K562 (cell line): ENCODE data around the gene GARNL3. TPM values are rescaled to one million over a fixed set of nuclear protein-coding genes. Genes with fewer than 3 reads are reported as not detected.
A peak's percentile ranks its signal among the peaks of the same experiment; 100 is the strongest.

Source experiments
- ATAC-seq: fragments of 200-7000 bp; cut with Tn5 transposase; 3 replicates; pipeline ENCODE4 v1.9.1; 2020; ENCODE audit warnings: moderate library complexity
- BruUV-seq: library from RNA; stranded (reverse); fragments of 400-500 nt; replicated peaks from 2 replicates; lab custom pipeline; 2021; lab: Mats Ljungman, UMichigan
- CTCF ChIA-PET: fragments of 300-600 bp; formaldehyde crosslinking; extraction: SDS; loops from one replicate; lab custom pipeline; 2021; ENCODE audit warnings: low intra/inter-chr PET ratio; lab: Yijun Ruan, JAX
- POLR2A ChIA-PET: fragments of 300-600, 350-650 bp; sonication (Branson Sonifier 250); formaldehyde crosslinking; extraction: SDS; loops from one replicate; lab custom pipeline; 2021; ENCODE audit warnings: antibody characterized with exemption, inconsistent platforms; lab: Yijun Ruan, JAX
- DNase-seq, 4 experiments: peaks; one replicate each; pipeline versions ENCODE4 v3.0.0 to v3.0.0-alpha.2; 2011 to 2018; ENCODE audit warnings: low spot score in 3 of 4, mixed read lengths in 3 of 4; ENCODE audit errors: extremely low read depth in 1 of 4
- FAIRE-seq: peaks from 2 replicates; lab custom pipeline; 2011; peaks lifted over from hg19 to GRCh38; lab: Jason Lieb, UNC
- H2AFZ ChIP-seq: 2 replicates; pipeline ENCODE4 v1.6.0; 2011; ENCODE audit warnings: low read depth, low read length, control low read depth, inconsistent platforms
- H3K27ac ChIP-seq: fragments of 200-600 bp; 3 replicates; pipeline ENCODE4 v1.8.0; 2011; ENCODE audit warnings: low read depth, mild to moderate bottlenecking, control low read depth, inconsistent platforms, low read length, moderate library complexity, mixed read lengths; ENCODE audit errors: extremely low read depth
- H3K27me3 ChIP-seq, 2 experiments: fragments of 300-600 bp in 1 of 2; 2 replicates in 1 of 2; 3 replicates in 1 of 2; pipeline versions ENCODE4 v1.6.0 to v1.8.0; 2011; ENCODE audit warnings: inconsistent platforms in 2 of 2, low read length in 2 of 2, mild to moderate bottlenecking in 1 of 2, mixed read lengths in 1 of 2, moderate library complexity in 1 of 2; ENCODE audit not compliant: control insufficient read depth in 2 of 2, insufficient read depth in 2 of 2
- H3K36me3 ChIP-seq: fragments of 300-600 bp; 3 replicates; pipeline ENCODE4 v1.8.0; 2011; ENCODE audit warnings: mild to moderate bottlenecking, low read length, inconsistent platforms; ENCODE audit not compliant: control insufficient read depth, insufficient read depth
- H3K4me1 ChIP-seq, 2 experiments: fragments of 200-600 bp in 1 of 2; replicated peaks in 1 of 2; 2 replicates in 1 of 2; 3 replicates in 1 of 2; pipeline versions ENCODE4 v1.5.1 to v1.8.0; 2011; ENCODE audit warnings: inconsistent platforms in 2 of 2, low read length in 2 of 2, mild to moderate bottlenecking in 1 of 2, mixed read lengths in 1 of 2, moderate library complexity in 1 of 2; ENCODE audit not compliant: control insufficient read depth in 2 of 2, insufficient read depth in 2 of 2
- H3K4me2 ChIP-seq: 2 replicates; pipeline ENCODE4 v1.6.1; 2011; ENCODE audit warnings: low read length, control low read depth, inconsistent platforms, mixed read lengths; ENCODE audit not compliant: insufficient read depth
- H3K4me3 ChIP-seq: fragments of 200-600 bp; sonication (generic), shearing (Covaris generic); 2 replicates; pipeline ENCODE4 v1.5.1; 2016; ENCODE audit warnings: control low read depth, inconsistent platforms
- H3K79me2 ChIP-seq: fragments of 200-600 bp; 3 replicates; pipeline ENCODE4 v1.8.0; 2011; ENCODE audit warnings: low read length, inconsistent platforms; ENCODE audit not compliant: control insufficient read depth, insufficient read depth
- H3K9ac ChIP-seq, 2 experiments: 2 replicates each; pipeline versions ENCODE4 v1.6.0 to v1.6.1; 2011; ENCODE audit warnings: low read depth in 2 of 2, low read length in 2 of 2, control low read depth in 1 of 2, inconsistent platforms in 1 of 2, mild to moderate bottlenecking in 1 of 2, mixed read lengths in 1 of 2; ENCODE audit not compliant: insufficient read depth in 1 of 2
- H3K9me1 ChIP-seq: one replicate; pipeline ENCODE4 v1.6.0; 2011; ENCODE audit warnings: inconsistent platforms, mild to moderate bottlenecking, low read length, moderate library complexity; ENCODE audit not compliant: control insufficient read depth, insufficient read depth
- H3K9me3 ChIP-seq: replicated peaks from 2 replicates; pipeline ENCODE4 v1.5.1; 2011; ENCODE audit warnings: low read depth, low read length, inconsistent platforms; ENCODE audit not compliant: control insufficient read depth, insufficient read depth
- H4K20me1 ChIP-seq: replicated peaks from 2 replicates; pipeline ENCODE4 v1.6.1; 2011; ENCODE audit warnings: low read length, inconsistent platforms, mixed read lengths; ENCODE audit not compliant: control insufficient read depth, insufficient read depth
- CEBPG ChIP-seq, 3 experiments: fragments of 200-800 bp in 1 of 3; sonication (Bioruptor generic) in 1 of 3; sonication (generic) in 1 of 3; formaldehyde crosslinking in 1 of 3; IDR thresholded peaks in 2 of 3; conservative IDR thresholded peaks in 1 of 3; 2 replicates each; pipeline versions ENCODE4 v1.6.1 to v1.8.0; 2016 to 2022; ENCODE audit warnings: missing compliant biosample characterization in 2 of 3, missing genetic modification characterization in 2 of 3, mild to moderate bottlenecking in 1 of 3, missing genetic modification reagents in 1 of 3
- CREB1 ChIP-seq, 2 experiments: sonication (generic) in 1 of 2; formaldehyde crosslinking in 1 of 2; IDR thresholded peaks; 2 replicates each; pipeline versions ENCODE4 v1.6.1 to v1.8.0; 2012 to 2022; ENCODE audit warnings: inconsistent platforms in 1 of 2, mild to moderate bottlenecking in 1 of 2, missing genetic modification reagents in 1 of 2, moderate library complexity in 1 of 2
- FOSL1 ChIP-seq: fragments of 200-800 bp; sonication (Bioruptor generic); conservative IDR thresholded peaks from 2 replicates; pipeline ENCODE4 v1.6.1; 2016; ENCODE audit warnings: missing genetic modification characterization, missing compliant biosample characterization
- GABPB1 ChIP-seq: sonication (generic); formaldehyde crosslinking; IDR thresholded peaks from 2 replicates; pipeline ENCODE4 v1.8.0; 2022; ENCODE audit warnings: mild to moderate bottlenecking, missing genetic modification reagents
- HDAC1 ChIP-seq, 2 experiments: fragments of 450-650 bp; IDR thresholded peaks; 2 replicates each; pipeline ENCODE4 v1.6.1; 2016 to 2017; ENCODE audit warnings: inconsistent platforms in 1 of 2, mild to moderate bottlenecking in 1 of 2, moderate library complexity in 1 of 2
- HDAC6 ChIP-seq: IDR thresholded peaks from 2 replicates; pipeline ENCODE4 v1.6.1; 2012; ENCODE audit warnings: low read depth, mild to moderate bottlenecking, control low read depth, inconsistent platforms, low read length, moderate library complexity
- MIER1 ChIP-seq: fragments of 450-650 bp; IDR thresholded peaks from 2 replicates; pipeline ENCODE4 v1.6.1; 2016; ENCODE audit warnings: antibody characterized with exemption, mild to moderate bottlenecking, low read depth
- NR2C1 ChIP-seq, 2 experiments: fragments of 450-650 bp; IDR thresholded peaks; 2 replicates each; pipeline ENCODE4 v1.6.1; 2017; ENCODE audit warnings: mild to moderate bottlenecking in 2 of 2, antibody characterized with exemption in 1 of 2, inconsistent platforms in 1 of 2, missing compliant biosample characterization in 1 of 2, missing genetic modification characterization in 1 of 2
- PML ChIP-seq: IDR thresholded peaks from 2 replicates; pipeline ENCODE4 v1.6.1; 2012; ENCODE audit warnings: low read length, inconsistent platforms
- RBFOX2 ChIP-seq: fragments of 200-400 bp; formaldehyde crosslinking; IDR thresholded peaks from 2 replicates; pipeline ENCODE4 v1.6.1; 2017; ENCODE audit warnings: low read depth, mild to moderate bottlenecking, low read length, moderate library complexity
- RCOR1 ChIP-seq, 2 experiments: IDR thresholded peaks; 2 replicates each; pipeline ENCODE4 v1.6.1; 2012; ENCODE audit warnings: low read depth in 2 of 2, low read length in 2 of 2, borderline replicate concordance in 1 of 2, improper control_type of control experiment in 1 of 2
- ZBED1 ChIP-seq: IDR thresholded peaks from 2 replicates; pipeline ENCODE4 v1.6.1; 2014
- ZKSCAN3 ChIP-seq: fragments of 250-450 bp; sonication (Bioruptor Pico); IDR thresholded peaks from 2 replicates; pipeline ENCODE4 v1.4.0; 2020
- ZNF431 ChIP-seq: sonication (generic); formaldehyde crosslinking; IDR thresholded peaks from 2 replicates; pipeline ENCODE4 v1.8.0; 2022; ENCODE audit warnings: mild to moderate bottlenecking, missing genetic modification reagents
- WGBS: fragments of 100-300 bp; shearing (Covaris generic); methylation state at CpG from one replicate; pipeline ENCODE4 v1.1.6; 2016; ENCODE audit warnings: low coverage, mixed read lengths; ENCODE audit not compliant: insufficient coverage; ENCODE audit errors: missing lambda C conversion rate; 5-methylcytosine and 5-hydroxymethylcytosine counted together
- in situ Hi-C: fragments of 300-500 bp; cut with MboI; formaldehyde crosslinking; loops from 4 replicates; pipeline ENCODE4 v1.15.0; 2018; ENCODE audit warnings: inconsistent platforms, mixed read lengths
- intact Hi-C: fragments of 100-400 bp; cut with micrococcal nuclease; formaldehyde crosslinking; loops from 2 replicates; pipeline ENCODE4 v1.14.2; 2022
- polyA plus RNA-seq, 8 experiments: library from polyadenylated mRNA; depleted of rRNA in 4 of 8; stranded (reverse) in 5 of 8; unstranded in 3 of 8; fragments of >200 nt; fragmentation: Nextera tagmentation in 2 of 8; fragmentation: Illumina TruSeq in 1 of 8; extraction: Ambion mirVana in 2 of 8; extraction: Trizol in 1 of 8; gene quantifications; 2 replicates each; pipeline versions ENCODE4 v1.2.1 to v1.2.3, GENCODE V29; 2011 to 2014; ENCODE audit warnings: inconsistent platforms in 1 of 8, missing spikeins in 1 of 8
- total RNA-seq, 7 experiments: library from RNA; depleted of rRNA in 6 of 7; stranded (reverse); fragments of >200 nt in 6 of 7; fragmentation: Illumina TruSeq in 2 of 7; extraction: Trizol in 2 of 7; gene quantifications; 2 replicates each; pipeline versions ENCODE4 v1.2.1 to v1.2.3, GENCODE V29; 2011 to 2021; ENCODE audit warnings: low replicate concordance in 1 of 7
- TF ChIP-seq, protein P1 (sequence below): fragments of 150-350 bp; IDR thresholded peaks from 2 replicates; pipeline ENCODE4 v1.6.1; 2014; ENCODE audit warnings: low read depth, mild to moderate bottlenecking, low read length, borderline replicate concordance

GARNL3 gene
- total and polyA plus RNA-seq, 9 of the 15 experiments (the other 6 are each of a cell fraction or from before 2014, with no cell fraction given): 0.35 to 2.7 (median 1.6) TPM

DNA sequence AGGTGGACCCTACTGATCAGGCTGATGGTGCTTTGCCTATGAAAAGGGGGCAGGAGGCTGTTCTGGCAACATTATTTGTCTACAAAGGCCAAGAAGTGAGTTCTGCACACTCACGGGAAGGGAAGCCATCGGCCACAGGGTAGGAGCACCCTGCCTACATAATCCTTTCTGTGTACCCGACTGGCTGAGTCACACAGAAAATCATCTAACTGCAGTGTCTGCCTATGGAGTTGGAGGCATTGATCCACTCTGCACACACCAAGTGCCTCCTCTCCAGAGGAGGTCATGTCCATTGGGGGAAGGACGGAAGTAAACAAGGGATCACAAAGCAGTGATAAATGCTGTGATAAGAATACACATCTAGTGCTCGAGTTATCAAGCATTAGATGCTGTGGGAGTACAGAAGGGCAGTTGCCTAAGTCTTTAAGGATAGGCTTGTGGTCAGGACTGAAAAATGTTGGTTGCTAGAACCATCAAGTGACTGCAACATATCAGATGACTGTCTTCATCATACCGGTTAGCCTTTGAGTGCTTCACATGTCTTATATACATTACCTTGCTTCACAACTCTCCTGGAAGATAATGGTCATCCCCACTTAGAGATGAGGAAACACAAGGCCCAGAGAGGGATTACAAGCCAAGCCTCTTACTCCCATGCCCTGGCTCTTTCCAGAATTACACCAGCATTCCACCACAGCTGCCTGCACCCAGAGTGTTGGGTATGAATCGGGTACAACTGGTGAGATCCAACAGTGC is 131.1 kb downstream of the GARNL3 start:
- H3K9ac ChIP-seq: peak overlapping the region in 1 of 2 experiments; percentile 76; a peak in 1 of 4 replicates
- H3K79me2 ChIP-seq: no peaks in the 10 kb centered on the region
- ChIA-PET POLR2A (interaction anchor here (1.1 to 1.3 kb wide), 2 partner anchors 17 to 56 kb away, joined by 3 to 7 read pairs; partner anchors contain the start of genes LRSAM1 and RPL12), CTCF (no interaction called here)
- no peak overlapping the region for H3K4me3 ChIP-seq
- no peak overlapping the region for H3K27ac ChIP-seq
- no peaks in the 10 kb centered on the region; a peak in 1 of 5 replicates for H3K27me3 ChIP-seq
- in situ Hi-C loops: no loop called here
- H4K20me1 ChIP-seq: peaks cover 4% of the 10 kb centered on the region; the same call in 1 of the 2 replicates
- 0 out of 2 replicates have a peak, but pooled peaks have one; percentile 21 for TF ChIP-seq CEBPG (CRISPR knock-in tag; IDR thresholded peaks at IDR 0.05)
- TF ChIP-seq CEBPG (tag; conservative IDR thresholded peaks at IDR 0.05 in 1 of 2, IDR thresholded peaks at IDR 0.05 in 1 of 2): no peak
- peak in 1 of 2 experiments; percentile 20; a peak in 1 of 4 replicates for TF ChIP-seq RCOR1 (IDR thresholded peaks at IDR 0.05; ENCODE audit: borderline replicate concordance in 1 of 2, low read depth in 2 of 2, low read length in 2 of 2)
- peak; percentile 32; the same call in 1 of the 2 replicates for TF ChIP-seq FOSL1 (tag)
- TF ChIP-seq RBFOX2: no peak
- no peak for TF ChIP-seq NR2C1 (IDR thresholded peaks at IDR 0.05)
- no peak for TF ChIP-seq NR2C1 (tag; IDR thresholded peaks at IDR 0.05)
- TF ChIP-seq, protein P1, sequence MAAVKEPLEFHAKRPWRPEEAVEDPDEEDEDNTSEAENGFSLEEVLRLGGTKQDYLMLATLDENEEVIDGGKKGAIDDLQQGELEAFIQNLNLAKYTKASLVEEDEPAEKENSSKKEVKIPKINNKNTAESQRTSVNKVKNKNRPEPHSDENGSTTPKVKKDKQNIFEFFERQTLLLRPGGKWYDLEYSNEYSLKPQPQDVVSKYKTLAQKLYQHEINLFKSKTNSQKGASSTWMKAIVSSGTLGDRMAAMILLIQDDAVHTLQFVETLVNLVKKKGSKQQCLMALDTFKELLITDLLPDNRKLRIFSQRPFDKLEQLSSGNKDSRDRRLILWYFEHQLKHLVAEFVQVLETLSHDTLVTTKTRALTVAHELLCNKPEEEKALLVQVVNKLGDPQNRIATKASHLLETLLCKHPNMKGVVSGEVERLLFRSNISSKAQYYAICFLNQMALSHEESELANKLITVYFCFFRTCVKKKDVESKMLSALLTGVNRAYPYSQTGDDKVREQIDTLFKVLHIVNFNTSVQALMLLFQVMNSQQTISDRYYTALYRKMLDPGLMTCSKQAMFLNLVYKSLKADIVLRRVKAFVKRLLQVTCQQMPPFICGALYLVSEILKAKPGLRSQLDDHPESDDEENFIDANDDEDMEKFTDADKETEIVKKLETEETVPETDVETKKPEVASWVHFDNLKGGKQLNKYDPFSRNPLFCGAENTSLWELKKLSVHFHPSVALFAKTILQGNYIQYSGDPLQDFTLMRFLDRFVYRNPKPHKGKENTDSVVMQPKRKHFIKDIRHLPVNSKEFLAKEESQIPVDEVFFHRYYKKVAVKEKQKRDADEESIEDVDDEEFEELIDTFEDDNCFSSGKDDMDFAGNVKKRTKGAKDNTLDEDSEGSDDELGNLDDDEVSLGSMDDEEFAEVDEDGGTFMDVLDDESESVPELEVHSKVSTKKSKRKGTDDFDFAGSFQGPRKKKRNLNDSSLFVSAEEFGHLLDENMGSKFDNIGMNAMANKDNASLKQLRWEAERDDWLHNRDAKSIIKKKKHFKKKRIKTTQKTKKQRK: no peak
- TF ChIP-seq ZBED1: no peak
- no peak for TF ChIP-seq HDAC6
- TF ChIP-seq GABPB1 (CRISPR knock-in tag): no peak
- no peak for TF ChIP-seq PML
- TF ChIP-seq ZKSCAN3: no peak
- TF ChIP-seq CREB1 (IDR thresholded peaks at IDR 0.05): no peak
- TF ChIP-seq CREB1 (CRISPR knock-in tag; IDR thresholded peaks at IDR 0.05): no peak
- no peak for TF ChIP-seq MIER1
- TF ChIP-seq ZNF431: no peak
- TF ChIP-seq HDAC1 (IDR thresholded peaks at IDR 0.05): no peak
- peak overlapping the region; percentile 86 for H3K4me2 ChIP-seq
- peak overlapping the region; percentile 96 for H2AFZ ChIP-seq
- FAIRE-seq (peak; percentile 49), DNase-seq (no peak), ATAC-seq (no peak)
- WGBS: 27% methylated on average over 7 of the region's 7 CpGs
- peaks cover 17 to 27% of the 10 kb centered on the region in 2 experiments; a peak in 3 of 5 replicates for H3K4me1 ChIP-seq
- no peaks in the 10 kb centered on the region for H3K9me3 ChIP-seq
- BruUV-seq: no TSS peak
- no peaks in the 10 kb centered on the region for H3K9me1 ChIP-seq
- intact Hi-C loops: loop anchor here (5.0 kb wide), 1 partner anchor 178 kb away; no protein-coding TSS in a partner anchor
- H3K36me3 ChIP-seq: no peaks in the 10 kb centered on the region
